Osteocyte (in vitro differentiated cells): ENCODE data around the gene FUCA1. TPM values are rescaled to one million over a fixed set of nuclear protein-coding genes. Genes with fewer than 3 reads are reported as not detected.
"Not testable (repeated sequence)": the region's sequence is repeated elsewhere in the genome, so short reads cannot be mapped to it uniquely, and the experiment has no call there.

ENCODE experiments used
- DNase-seq: peaks from one replicate; pipeline ENCODE4 v3.0.0; 2021; ENCODE audit warnings: mixed read lengths; ENCODE audit not compliant: unreplicated experiment; ENCODE audit errors: extremely low spot score
- H3K27ac Mint-ChIP-seq: one replicate; pipeline ENCODE4 v1.8.0; 2021; ENCODE audit warnings: mild to moderate bottlenecking, mixed read lengths; ENCODE audit not compliant: unreplicated experiment
- H3K27me3 Mint-ChIP-seq: one replicate; pipeline ENCODE4 v1.8.0; 2021; ENCODE audit warnings: mixed read lengths; ENCODE audit not compliant: unreplicated experiment
- H3K36me3 Mint-ChIP-seq: one replicate; pipeline ENCODE4 v1.8.0; 2021; ENCODE audit warnings: mixed read lengths; ENCODE audit not compliant: unreplicated experiment
- H3K4me1 Mint-ChIP-seq: one replicate; pipeline ENCODE4 v1.8.0; 2021; ENCODE audit warnings: mixed read lengths; ENCODE audit not compliant: unreplicated experiment
- H3K4me3 Mint-ChIP-seq: one replicate; pipeline ENCODE4 v1.8.0; 2021; ENCODE audit warnings: mild to moderate bottlenecking, moderate library complexity, mixed read lengths; ENCODE audit not compliant: unreplicated experiment
- H3K9me3 Mint-ChIP-seq: one replicate; pipeline ENCODE4 v1.8.0; 2021; ENCODE audit warnings: mixed read lengths; ENCODE audit not compliant: unreplicated experiment
- total RNA-seq: library from RNA; stranded (reverse); gene quantifications from 2 replicates; pipeline ENCODE4 v1.2.1, GENCODE V29; 2021
- TF ChIP-seq, protein P1 (sequence below): fragments of 200-600 bp; sonication (generic); IDR thresholded peaks from 2 replicates; pipeline ENCODE4 v1.5.0; 2021; ENCODE audit warnings: antibody characterized with exemption, mild to moderate bottlenecking, moderate library complexity

The FUCA1 gene
- total RNA-seq, 1 donor from 2014 or later, result 16.4 TPM

DNA sequence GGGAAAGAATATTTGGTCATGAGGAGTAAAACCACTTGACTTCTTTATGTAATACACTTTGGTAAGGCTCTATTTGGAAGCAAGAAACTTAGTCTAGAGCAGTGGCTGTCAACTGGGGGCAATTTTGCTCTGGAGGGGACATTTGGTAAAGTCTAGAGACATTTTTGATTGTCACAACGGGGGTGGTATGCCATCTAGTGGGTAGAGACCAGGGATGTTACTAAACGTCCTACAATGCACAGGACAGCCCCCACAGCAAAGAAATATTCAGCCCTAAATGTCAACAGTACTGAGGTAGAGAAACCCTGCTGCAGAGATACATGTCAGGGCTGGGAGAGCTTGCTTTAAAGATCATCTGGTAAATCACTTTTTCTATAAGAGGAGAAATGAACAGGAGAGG is 13.5 kb downstream of the FUCA1 start:
- no peaks in the 10 kb centered on the region for H3K27me3 Mint-ChIP-seq
- no peak for DNase-seq
- TF ChIP-seq, protein P1, sequence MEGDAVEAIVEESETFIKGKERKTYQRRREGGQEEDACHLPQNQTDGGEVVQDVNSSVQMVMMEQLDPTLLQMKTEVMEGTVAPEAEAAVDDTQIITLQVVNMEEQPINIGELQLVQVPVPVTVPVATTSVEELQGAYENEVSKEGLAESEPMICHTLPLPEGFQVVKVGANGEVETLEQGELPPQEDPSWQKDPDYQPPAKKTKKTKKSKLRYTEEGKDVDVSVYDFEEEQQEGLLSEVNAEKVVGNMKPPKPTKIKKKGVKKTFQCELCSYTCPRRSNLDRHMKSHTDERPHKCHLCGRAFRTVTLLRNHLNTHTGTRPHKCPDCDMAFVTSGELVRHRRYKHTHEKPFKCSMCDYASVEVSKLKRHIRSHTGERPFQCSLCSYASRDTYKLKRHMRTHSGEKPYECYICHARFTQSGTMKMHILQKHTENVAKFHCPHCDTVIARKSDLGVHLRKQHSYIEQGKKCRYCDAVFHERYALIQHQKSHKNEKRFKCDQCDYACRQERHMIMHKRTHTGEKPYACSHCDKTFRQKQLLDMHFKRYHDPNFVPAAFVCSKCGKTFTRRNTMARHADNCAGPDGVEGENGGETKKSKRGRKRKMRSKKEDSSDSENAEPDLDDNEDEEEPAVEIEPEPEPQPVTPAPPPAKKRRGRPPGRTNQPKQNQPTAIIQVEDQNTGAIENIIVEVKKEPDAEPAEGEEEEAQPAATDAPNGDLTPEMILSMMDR, result peak; percentile 37

DNA sequence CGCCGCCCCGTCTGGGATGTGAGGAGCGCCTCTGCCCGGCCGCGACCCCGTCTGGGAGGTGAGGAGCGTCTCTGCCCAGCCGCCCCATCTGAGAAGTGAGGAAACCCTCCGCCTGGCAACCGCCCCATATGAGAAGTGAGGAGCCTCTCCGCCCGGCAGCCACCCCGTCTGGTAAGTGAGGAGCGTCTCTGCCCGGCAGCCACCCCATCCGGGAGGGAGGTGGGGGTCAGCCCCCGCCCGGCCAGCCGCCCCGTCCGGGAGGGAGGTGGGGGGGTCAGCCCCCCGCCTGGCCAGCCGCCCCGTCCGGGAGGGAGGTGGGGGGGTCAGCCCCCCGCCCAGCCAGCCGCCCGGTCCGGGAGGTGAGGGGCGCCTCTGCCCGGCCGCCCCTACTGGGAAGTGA is 15.0 kb downstream of the FUCA1 start:
- not testable (repeated sequence) for H3K27me3 Mint-ChIP-seq, H3K4me1 Mint-ChIP-seq, H3K9me3 Mint-ChIP-seq, DNase-seq, H3K27ac Mint-ChIP-seq, H3K4me3 Mint-ChIP-seq
- H3K36me3 Mint-ChIP-seq, result peaks cover 14% of the 10 kb centered on the region

More for the DNA sequence above, 13.5 kb downstream of the FUCA1 start:
- Mint-ChIP-seq H3K4me3 (no peak overlapping the region), H3K27ac (no peak overlapping the region), H3K9me3 (no peaks in the 10 kb centered on the region), H3K4me1 (no peaks in the 10 kb centered on the region), H3K36me3 (peaks cover 16% of the 10 kb centered on the region)

DNA sequence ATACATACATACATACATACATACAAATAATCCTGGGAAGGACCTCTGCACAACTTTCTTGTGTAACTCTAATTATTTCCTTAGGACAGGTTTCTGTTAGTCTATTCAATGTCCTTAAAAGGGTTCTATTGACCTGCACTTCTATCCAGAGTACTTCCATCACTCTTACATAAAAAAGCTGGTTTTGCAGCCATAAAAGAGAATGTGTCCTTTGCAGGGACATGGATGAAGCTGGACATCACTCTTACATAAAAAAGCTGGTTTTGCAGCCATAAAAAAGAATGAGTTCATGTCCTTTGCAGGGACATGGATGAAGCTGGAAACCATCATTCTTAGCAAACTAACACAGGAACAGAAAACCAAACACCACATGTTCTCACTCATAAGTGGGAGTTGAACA is 16.7 kb downstream of the FUCA1 start:
- H3K27ac Mint-ChIP-seq, H3K9me3 Mint-ChIP-seq, H3K4me1 Mint-ChIP-seq, DNase-seq, H3K27me3 Mint-ChIP-seq, H3K4me3 Mint-ChIP-seq: not testable (repeated sequence)
- H3K36me3 Mint-ChIP-seq, result peaks cover 22% of the 10 kb centered on the region

DNA sequence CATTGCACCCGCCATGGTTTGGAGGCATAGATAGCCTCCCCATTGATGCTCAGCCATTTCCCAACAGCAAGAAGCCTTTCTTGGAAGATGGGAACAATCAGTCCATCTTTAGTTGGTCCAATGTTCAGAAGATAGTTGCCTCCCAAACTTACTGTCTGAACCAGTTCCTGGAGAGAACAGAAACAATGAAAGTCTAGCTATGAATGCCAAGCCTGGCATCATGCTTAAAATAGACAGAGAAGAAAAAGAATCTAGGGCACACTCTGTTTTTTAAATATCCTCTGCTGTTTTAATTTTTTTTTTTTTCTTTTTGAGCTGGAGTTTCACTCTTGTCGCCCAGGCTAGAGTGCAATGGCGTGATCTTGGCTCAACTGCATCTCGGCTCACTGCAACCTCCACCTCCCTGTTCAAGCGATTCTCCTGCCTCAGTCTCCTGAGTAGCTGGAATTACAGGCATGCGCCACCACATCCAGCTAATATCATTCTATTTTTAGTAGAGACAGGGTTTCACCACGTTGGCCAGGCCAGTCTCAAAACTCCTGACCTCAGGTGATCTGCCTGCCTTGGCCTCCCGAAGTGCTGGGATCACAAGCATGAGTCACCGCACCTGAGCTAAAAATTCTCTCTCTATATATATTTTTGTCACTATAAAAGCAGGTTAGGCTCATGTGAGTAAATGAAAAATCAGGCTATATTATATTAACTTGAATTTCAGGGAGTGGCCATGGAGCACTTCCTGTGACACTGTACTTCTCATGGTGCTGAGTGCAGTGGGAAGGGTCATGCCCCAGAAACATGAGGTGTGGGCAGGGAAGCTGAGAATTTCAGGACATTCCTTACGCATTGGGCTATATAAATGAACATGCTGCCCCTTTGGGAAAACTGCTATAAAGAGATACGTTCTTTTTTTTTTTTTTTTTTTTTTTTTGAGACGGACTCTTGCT is 19.1 kb downstream of the FUCA1 start:
- Mint-ChIP-seq H3K27ac (no peak overlapping the region), H3K36me3 (peaks cover 26% of the 10 kb centered on the region), H3K9me3 (peaks cover 7% of the 10 kb centered on the region), H3K4me3 (no peak overlapping the region), H3K27me3 (no peaks in the 10 kb centered on the region), H3K4me1 (no peaks in the 10 kb centered on the region)
- no peak for DNase-seq
- TF ChIP-seq, protein P1, result no peak

DNA sequence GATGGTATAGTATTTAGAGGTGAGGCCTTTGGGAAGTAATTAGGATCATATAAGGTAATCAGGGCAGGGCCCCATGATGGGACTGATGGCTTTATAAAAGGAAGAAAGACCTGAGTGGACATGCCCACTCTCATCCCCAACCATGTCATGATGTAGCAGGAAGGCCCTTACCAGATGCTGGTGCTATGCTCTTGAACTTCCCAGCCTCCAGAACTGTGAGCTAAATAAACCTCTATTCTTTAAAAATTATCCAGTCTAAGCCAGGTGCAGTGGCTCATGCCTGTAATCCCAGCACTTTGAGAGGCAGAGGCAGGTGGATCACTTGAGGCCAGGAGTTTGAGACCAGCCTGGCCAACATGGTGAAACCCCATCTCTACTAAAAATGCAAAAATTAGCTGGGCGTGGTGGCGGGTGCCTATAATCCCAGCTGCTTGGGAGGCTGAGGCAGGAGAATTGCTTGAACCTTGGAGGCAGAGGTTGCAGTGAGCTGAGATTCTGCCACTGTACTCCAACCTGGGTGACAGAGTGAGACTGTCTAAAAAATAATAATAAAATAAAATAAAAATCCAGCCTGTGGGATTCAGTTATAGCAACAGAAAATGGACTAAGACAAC is 20.5 kb downstream of the FUCA1 start:
- H3K27ac Mint-ChIP-seq, H3K9me3 Mint-ChIP-seq, H3K4me1 Mint-ChIP-seq, DNase-seq, H3K4me3 Mint-ChIP-seq, H3K27me3 Mint-ChIP-seq: not testable (repeated sequence)
- H3K36me3 Mint-ChIP-seq, result peaks cover 26% of the 10 kb centered on the region

DNA sequence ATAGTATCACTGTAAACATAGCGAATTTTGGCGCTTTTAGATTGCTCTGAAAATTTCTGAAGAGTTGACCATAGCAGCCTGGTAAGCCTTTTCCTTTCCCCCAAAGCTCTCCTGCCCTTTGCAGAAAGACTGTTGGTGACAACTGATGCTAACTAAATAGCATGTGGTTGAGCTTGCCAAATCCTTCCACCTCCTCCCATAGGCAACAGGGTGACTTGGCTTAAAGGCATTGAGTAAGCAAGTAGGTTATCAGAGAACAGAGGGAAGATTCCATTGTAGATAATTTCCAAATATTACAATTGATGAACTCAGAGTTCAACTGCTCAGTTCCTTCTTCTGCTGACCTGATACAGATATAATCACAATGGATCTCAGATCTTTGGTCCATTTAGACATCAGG is 22.9 kb downstream of the FUCA1 start:
- TF ChIP-seq, protein P1, result no peak
- Mint-ChIP-seq H3K4me3 (no peak overlapping the region), H3K27ac (no peak overlapping the region), H3K36me3 (peaks cover 26% of the 10 kb centered on the region), H3K4me1 (no peaks in the 10 kb centered on the region), H3K27me3 (peaks cover 19% of the 10 kb centered on the region), H3K9me3 (peaks cover 7% of the 10 kb centered on the region)
- DNase-seq, result no peak
